ES-I3 (cell line): ENCODE measurements around the gene TBRG1.

Experiments used
- H3K36me3 ChIP-seq: 2 replicates; pipeline ENCODE4 v1.6.1; 2013; ENCODE audit warnings: mild to moderate bottlenecking, low read length, control low read depth, moderate library complexity; ENCODE audit not compliant: insufficient read depth
- H3K4me1 ChIP-seq: 2 replicates; pipeline ENCODE4 v1.6.1; 2013; ENCODE audit warnings: mild to moderate bottlenecking, control low read depth, low read length; ENCODE audit not compliant: insufficient read depth
- H3K9ac ChIP-seq: 2 replicates; pipeline ENCODE4 v1.6.1; 2013; ENCODE audit warnings: low read depth, mild to moderate bottlenecking, low read length, moderate library complexity
- H3K9me3 ChIP-seq: 2 replicates; pipeline ENCODE4 v1.6.1; 2013; ENCODE audit warnings: mild to moderate bottlenecking, low read length, moderate library complexity; ENCODE audit not compliant: control insufficient read depth, insufficient read depth

TBRG1 gene

DNA sequence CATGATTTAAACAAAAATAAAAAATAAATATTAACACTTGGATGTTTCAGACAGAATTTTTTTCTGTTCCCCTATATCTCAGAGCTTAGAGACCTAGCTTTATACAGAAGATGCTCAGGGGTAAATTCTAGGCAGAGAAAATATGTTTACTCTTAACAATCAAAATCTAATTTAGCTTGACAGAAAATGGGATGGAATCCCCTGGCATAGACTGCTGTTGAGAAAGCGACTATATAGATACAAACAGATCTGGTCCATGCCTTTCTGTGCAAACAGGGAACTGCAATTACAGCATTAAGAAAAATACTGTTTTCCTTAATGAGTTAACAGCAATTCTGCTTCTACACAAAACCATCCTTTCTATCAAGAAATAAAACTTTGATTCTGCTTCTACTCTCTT lies 36.3 kb downstream of the TBRG1 start:
- Histone ChIP-seq H3K9me3 (no peaks in the 10 kb centered on the region), H3K9ac (no peak overlapping the region), H3K4me1 (peaks cover 12% of the 10 kb centered on the region; the same call in 1 of the 2 replicates), H3K36me3 (no peaks in the 10 kb centered on the region)

GRCh38 chr11:124661553-124661952 lies 38.9 kb downstream of the TBRG1 start:
- Histone ChIP-seq H3K4me1 (peaks cover 12% of the 10 kb centered on the region; the same call in 1 of the 2 replicates), H3K9me3 (no peaks in the 10 kb centered on the region), H3K36me3 (no peaks in the 10 kb centered on the region), H3K9ac (no peak overlapping the region)

GRCh38 chr11:124662106-124662505 lies 39.4 kb downstream of the TBRG1 start:
- Histone ChIP-seq H3K9ac (no peak overlapping the region), H3K9me3 (no peaks in the 10 kb centered on the region), H3K4me1 (peaks cover 9% of the 10 kb centered on the region; the same call in 1 of the 2 replicates), H3K36me3 (no peaks in the 10 kb centered on the region)

DNA sequence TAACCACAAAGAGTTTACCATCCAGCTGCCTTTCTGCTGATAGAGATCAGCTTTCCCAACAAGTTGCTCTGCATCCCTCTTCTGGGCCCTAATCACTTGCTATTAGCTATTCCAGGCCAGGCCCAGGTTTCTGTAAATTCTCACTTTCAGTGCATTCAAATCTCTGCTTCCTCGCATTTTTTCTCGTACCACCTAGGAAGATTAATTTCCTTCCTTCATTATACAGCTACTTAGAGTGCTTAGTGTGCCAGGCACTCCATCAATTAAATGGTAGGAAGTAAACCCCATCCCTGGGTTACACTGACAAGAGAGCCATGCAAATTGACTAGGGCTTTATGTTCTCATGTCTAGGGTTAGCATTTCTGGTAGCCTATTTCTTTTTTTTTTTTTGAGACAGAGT lies 41.2 kb downstream of the TBRG1 start:
- H3K36me3 ChIP-seq, result no peaks in the 10 kb centered on the region
- H3K4me1 ChIP-seq, result no peaks in the 10 kb centered on the region

GRCh38 chr11:124667601-124668000 lies 44.9 kb downstream of the TBRG1 start:
- no peaks in the 10 kb centered on the region for H3K4me1 ChIP-seq
- no peaks in the 10 kb centered on the region for H3K9me3 ChIP-seq
- no peak overlapping the region for H3K9ac ChIP-seq
- no peaks in the 10 kb centered on the region for H3K36me3 ChIP-seq

More for the DNA sequence above, 41.2 kb downstream of the TBRG1 start:
- H3K9me3 ChIP-seq, result no peaks in the 10 kb centered on the region
- no peak overlapping the region for H3K9ac ChIP-seq

DNA sequence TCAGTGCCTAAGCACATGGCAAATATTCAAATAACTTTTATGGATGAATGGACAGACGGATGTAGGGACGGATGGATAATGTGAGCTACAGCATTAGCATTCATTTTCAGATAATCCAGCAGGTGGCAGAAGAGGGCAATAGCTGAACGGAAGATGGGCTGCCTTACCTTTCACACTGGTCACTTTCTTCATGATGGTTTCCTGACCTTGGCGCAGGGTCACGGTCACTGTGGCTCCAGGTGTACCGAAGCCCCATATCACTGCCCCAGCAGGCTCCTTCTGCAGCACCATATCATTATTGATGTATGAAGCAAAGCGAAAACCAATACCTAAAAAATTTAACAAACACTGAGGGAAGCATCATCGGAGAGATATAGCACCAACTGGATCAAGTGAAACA lies 46.5 kb downstream of the TBRG1 start:
- Histone ChIP-seq H3K36me3 (no peaks in the 10 kb centered on the region), H3K9me3 (no peaks in the 10 kb centered on the region), H3K9ac (no peak overlapping the region), H3K4me1 (no peaks in the 10 kb centered on the region)

DNA sequence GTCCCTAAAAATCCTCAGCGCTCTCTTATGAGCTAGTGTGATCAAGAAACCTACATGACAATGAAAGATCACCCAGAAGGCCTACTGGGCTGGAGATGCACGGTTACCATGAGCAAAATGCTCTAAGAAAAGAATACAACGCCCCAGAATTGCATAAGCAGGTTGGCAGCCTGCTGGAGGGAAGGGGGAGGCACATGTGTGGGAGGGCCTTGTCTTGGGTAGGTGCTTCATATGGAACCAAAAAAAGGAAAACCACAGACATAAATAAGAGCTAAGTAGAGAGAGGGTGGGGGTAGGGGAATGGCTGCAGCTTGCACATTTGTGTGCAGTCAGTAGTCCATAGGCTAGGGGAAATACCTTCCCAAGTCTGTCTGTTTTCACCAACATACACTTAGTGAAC lies 48.1 kb downstream of the TBRG1 start:
- H3K9ac ChIP-seq, result no peak overlapping the region
- H3K36me3 ChIP-seq, result no peaks in the 10 kb centered on the region
- H3K4me1 ChIP-seq, result no peaks in the 10 kb centered on the region
- no peaks in the 10 kb centered on the region for H3K9me3 ChIP-seq

GRCh38 chr11:124672536-124673215 lies 50.0 kb downstream of the TBRG1 start:
- Histone ChIP-seq H3K36me3 (no peaks in the 10 kb centered on the region), H3K4me1 (no peaks in the 10 kb centered on the region), H3K9me3 (no peaks in the 10 kb centered on the region), H3K9ac (peak overlapping the region; percentile 92)

- H3K9me3 ChIP-seq, result no peaks in the 10 kb centered on the region
- peak within 1 kb of the TSS; percentile 92 for H3K9ac ChIP-seq
- no peaks in the 10 kb centered on the region for H3K4me1 ChIP-seq
- no peaks in the 10 kb centered on the region for H3K36me3 ChIP-seq
These were observed 50.9 kb downstream of the TBRG1 start, which contains the start of the genes SIAE and SPA17 for GRCh38 chr11:124673333-124674167. Gene SIAE (minus strand): TSS chr11:124673739. CDS start chr11:124673708, 31 bp downstream. Gene SPA17 (plus strand): TSS chr11:124673904. CDS start chr11:124675265, 1,361 bp downstream.

GRCh38 chr11:124674168-124674517 lies 51.5 kb downstream of the TBRG1 start:
- Histone ChIP-seq H3K4me1 (no peaks in the 10 kb centered on the region), H3K36me3 (no peaks in the 10 kb centered on the region), H3K9ac (peak overlapping the region; percentile 92; the same call in 1 of the 2 replicates), H3K9me3 (no peaks in the 10 kb centered on the region)

GRCh38 chr11:124674571-124674970 lies 51.9 kb downstream of the TBRG1 start:
- Histone ChIP-seq H3K9me3 (no peaks in the 10 kb centered on the region; the same call in 1 of the 2 replicates), H3K9ac (peak overlapping the region; percentile 92; the same call in 1 of the 2 replicates), H3K4me1 (no peaks in the 10 kb centered on the region), H3K36me3 (no peaks in the 10 kb centered on the region)

GRCh38 chr11:124676386-124676785 lies 53.7 kb downstream of the TBRG1 start:
- no peaks in the 10 kb centered on the region for H3K36me3 ChIP-seq
- no peaks in the 10 kb centered on the region; the same call in 1 of the 2 replicates for H3K9me3 ChIP-seq
- H3K9ac ChIP-seq, result no peak overlapping the region

DNA sequence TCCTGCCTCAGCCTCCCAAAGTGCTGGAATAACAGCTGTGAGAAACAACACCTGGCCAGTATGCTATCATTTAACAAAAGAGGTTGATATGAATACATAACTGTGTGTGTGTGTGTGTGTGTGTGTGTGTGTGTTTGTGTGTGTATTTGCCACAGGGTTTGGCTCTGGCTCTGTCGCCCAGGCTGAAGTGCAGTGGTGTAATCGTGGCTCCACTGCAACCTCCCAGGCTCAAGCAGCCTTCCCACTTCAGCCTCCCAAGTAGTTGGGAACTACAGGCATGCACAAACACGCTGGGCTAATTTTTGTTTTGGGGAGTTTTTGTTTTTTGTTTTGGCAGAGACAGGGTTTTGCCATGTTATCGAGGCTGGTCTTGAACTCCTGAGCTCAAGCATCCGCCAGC lies 55.8 kb downstream of the TBRG1 start:
- Histone ChIP-seq H3K36me3 (no peaks in the 10 kb centered on the region), H3K4me1 (no peaks in the 10 kb centered on the region), H3K9me3 (peaks cover 2% of the 10 kb centered on the region), H3K9ac (no peak overlapping the region)

More at GRCh38 chr11:124676386-124676785, 53.7 kb downstream of the TBRG1 start:
- H3K4me1 ChIP-seq, result no peaks in the 10 kb centered on the region

- peaks cover 2% of the 10 kb centered on the region for H3K9me3 ChIP-seq
- no peak overlapping the region for H3K9ac ChIP-seq
- no peaks in the 10 kb centered on the region for H3K36me3 ChIP-seq
- H3K4me1 ChIP-seq, result no peaks in the 10 kb centered on the region
These were observed 58.8 kb downstream of the TBRG1 start for GRCh38 chr11:124681421-124681820.

GRCh38 chr11:124682443-124682842 lies 59.8 kb downstream of the TBRG1 start:
- H3K9me3 ChIP-seq, result peaks cover 2% of the 10 kb centered on the region
- H3K36me3 ChIP-seq, result no peaks in the 10 kb centered on the region
- H3K9ac ChIP-seq, result no peak overlapping the region
- no peaks in the 10 kb centered on the region for H3K4me1 ChIP-seq
